ENCODE results near the gene CTDSPL. TPM values are rescaled to one million over a fixed set of nuclear protein-coding genes. Genes with fewer than 3 reads are reported as not detected.

CTDSPL gene
- total RNA-seq, 2 experiments from 2014 or later: 1.3 to 2.1 TPM

GRCh38 chr3:38015485-38015884, 153.8 kb downstream of the CTDSPL start:
- Mint-ChIP-seq H3K27me3 (no peaks in the 10 kb centered on the region), H3K36me3 (peaks cover 23% of the 10 kb centered on the region), H3K27ac (no peak overlapping the region), H3K4me3 (no peak overlapping the region), H3K4me1 (no peaks in the 10 kb centered on the region), H3K9me3 (no peaks in the 10 kb centered on the region)
- POLR2A ChIA-PET: no interaction called here
- no peak for ATAC-seq (ENCODE audit: low read depth)
- no peak for DNase-seq

- POLR2A ChIA-PET: no interaction called here
- Mint-ChIP-seq H3K36me3 (peaks cover 23% of the 10 kb centered on the region), H3K27ac (no peak overlapping the region), H3K27me3 (no peaks in the 10 kb centered on the region), H3K4me3 (no peak overlapping the region), H3K9me3 (no peaks in the 10 kb centered on the region), H3K4me1 (no peaks in the 10 kb centered on the region)
- ATAC-seq (ENCODE audit: low read depth) (no peak), DNase-seq (no peak)
Observed at GRCh38 chr3:38015984-38016383, 154.3 kb downstream of the CTDSPL start.

GRCh38 chr3:38016410-38016809, 154.7 kb downstream of the CTDSPL start:
- Mint-ChIP-seq H3K4me1 (no peaks in the 10 kb centered on the region), H3K9me3 (no peaks in the 10 kb centered on the region), H3K27me3 (no peaks in the 10 kb centered on the region), H3K4me3 (no peak overlapping the region), H3K36me3 (peaks cover 23% of the 10 kb centered on the region), H3K27ac (no peak overlapping the region)
- DNase-seq (no peak), ATAC-seq (ENCODE audit: low read depth) (no peak)
- POLR2A ChIA-PET: no interaction called here

GRCh38 chr3:38016847-38017444, 155.3 kb downstream of the CTDSPL start:
- POLR2A ChIA-PET: no interaction called here
- H3K36me3 Mint-ChIP-seq: peaks cover 23% of the 10 kb centered on the region
- H3K4me3 Mint-ChIP-seq: no peak overlapping the region
- peaks cover 1% of the 10 kb centered on the region for H3K4me1 Mint-ChIP-seq
- DNase-seq (no peak), ATAC-seq (ENCODE audit: low read depth) (no peak)
- no peaks in the 10 kb centered on the region for H3K27me3 Mint-ChIP-seq
- H3K27ac Mint-ChIP-seq: no peak overlapping the region
- H3K9me3 Mint-ChIP-seq: no peaks in the 10 kb centered on the region

DNA sequence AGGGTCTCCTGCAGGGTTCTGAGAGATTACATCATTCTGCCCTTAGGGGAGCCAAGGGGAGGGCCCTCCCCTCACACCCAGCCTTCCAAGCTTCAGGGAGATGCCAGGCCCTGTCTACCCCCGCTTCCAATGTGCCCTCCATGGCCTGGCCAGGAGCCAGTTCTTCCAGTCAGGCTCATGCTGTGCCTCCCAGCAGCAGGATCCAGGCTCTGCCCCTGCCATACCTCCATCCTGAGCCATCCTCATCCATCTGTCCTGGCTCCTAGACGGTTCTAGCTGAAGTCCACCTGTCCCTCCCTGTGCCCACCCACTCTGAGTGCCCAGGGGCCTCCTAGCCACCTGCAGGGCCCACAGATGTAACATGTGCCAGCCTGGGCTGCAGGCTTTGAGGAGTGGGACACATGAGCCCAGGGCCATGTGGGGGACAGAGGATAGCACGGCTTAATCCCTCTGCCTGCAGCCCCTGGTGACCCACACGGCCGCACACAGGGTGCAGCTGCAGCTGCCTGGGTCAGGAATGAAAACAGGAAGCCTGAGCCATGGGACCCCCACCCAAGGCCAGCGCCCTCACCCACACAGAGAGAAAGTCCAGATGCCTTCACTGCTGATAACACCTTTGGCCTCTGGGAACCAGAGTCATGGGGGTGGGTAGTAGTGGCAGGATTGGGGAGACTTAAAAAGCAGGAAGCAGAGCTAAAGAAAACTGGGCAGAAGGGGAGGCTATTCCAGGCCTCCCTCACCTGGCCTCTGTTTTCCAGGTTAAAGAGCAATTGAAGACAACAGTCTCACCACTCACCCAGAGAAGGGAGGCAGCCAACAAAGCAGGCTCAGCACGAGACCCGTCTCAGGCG, 156.0 kb downstream of the CTDSPL start:
- ATAC-seq (ENCODE audit: low read depth): no peak
- no peak overlapping the region for H3K4me3 Mint-ChIP-seq
- POLR2A ChIA-PET: no interaction called here

DNA sequence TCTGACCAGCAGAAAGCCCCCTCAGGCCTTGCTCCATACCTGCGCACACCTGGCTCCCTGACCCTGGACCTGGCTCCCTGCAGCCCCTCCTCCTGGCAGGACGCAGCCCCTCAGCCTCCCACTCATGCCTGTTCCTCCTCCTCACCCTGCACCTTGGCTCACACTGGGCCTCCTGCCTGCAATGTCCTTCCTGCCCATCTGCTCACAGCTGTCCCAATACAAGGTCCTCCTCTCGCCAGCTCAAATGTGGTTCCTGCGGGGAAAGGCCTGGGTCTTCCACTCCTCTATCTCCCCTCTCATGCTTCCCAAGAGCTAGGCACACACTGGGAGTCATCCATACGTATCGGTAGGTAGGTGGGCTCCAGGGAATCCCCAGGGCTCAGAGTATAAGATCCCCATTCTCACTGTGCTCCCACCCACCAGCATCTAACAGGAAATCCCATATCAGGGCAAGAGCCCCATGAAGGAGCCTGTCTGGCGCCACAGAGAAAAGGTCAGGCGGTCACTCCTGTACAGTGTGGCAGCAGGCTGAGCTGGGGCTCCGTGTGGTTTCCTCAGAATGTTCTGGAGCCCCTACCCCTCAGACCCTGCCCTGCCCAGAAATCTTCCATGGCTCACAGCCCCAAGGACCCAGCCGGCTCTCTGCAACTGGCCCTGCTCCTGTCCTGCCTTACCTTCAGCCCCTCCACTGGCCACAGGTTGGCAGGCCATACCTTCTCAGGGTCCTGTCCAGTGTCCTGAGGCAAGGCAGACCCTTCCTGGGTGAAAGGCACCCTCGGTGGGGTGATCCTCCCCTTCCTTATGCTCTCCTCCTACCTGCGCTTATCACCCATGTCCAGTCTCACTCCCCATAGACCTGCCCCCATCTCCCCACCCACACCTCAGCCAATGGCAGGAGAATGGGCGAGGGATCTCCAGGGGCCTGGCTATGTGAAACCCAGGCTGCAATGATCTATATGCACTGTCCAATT, 156.9 kb downstream of the CTDSPL start:
- POLR2A ChIA-PET: no interaction called here
- H3K4me3 Mint-ChIP-seq: no peak overlapping the region
- ATAC-seq (ENCODE audit: low read depth) (no peak), DNase-seq (peak; percentile 20)
- H3K27ac Mint-ChIP-seq: no peak overlapping the region
- H3K9me3 Mint-ChIP-seq: no peaks in the 10 kb centered on the region
- peaks cover 23% of the 10 kb centered on the region for H3K36me3 Mint-ChIP-seq
- H3K4me1 Mint-ChIP-seq: peaks cover 6% of the 10 kb centered on the region
- no peaks in the 10 kb centered on the region for H3K27me3 Mint-ChIP-seq

More for the DNA sequence above, 156.0 kb downstream of the CTDSPL start:
- H3K4me1 Mint-ChIP-seq: peaks cover 1% of the 10 kb centered on the region
- H3K27me3 Mint-ChIP-seq: no peaks in the 10 kb centered on the region
- no peak overlapping the region for H3K27ac Mint-ChIP-seq
- no peaks in the 10 kb centered on the region for H3K9me3 Mint-ChIP-seq
- peak; percentile 20 for DNase-seq
- peaks cover 23% of the 10 kb centered on the region for H3K36me3 Mint-ChIP-seq

GRCh38 chr3:38019658-38020341, 158.1 kb downstream of the CTDSPL start:
- H3K9me3 Mint-ChIP-seq: no peaks in the 10 kb centered on the region
- H3K4me3 Mint-ChIP-seq: no peak overlapping the region
- no peak overlapping the region for H3K27ac Mint-ChIP-seq
- DNase-seq (peak; percentile 26), ATAC-seq (ENCODE audit: low read depth) (no peak)
- H3K27me3 Mint-ChIP-seq: no peaks in the 10 kb centered on the region
- POLR2A ChIA-PET: no interaction called here
- H3K4me1 Mint-ChIP-seq: peaks cover 9% of the 10 kb centered on the region
- H3K36me3 Mint-ChIP-seq: peaks cover 23% of the 10 kb centered on the region

DNA sequence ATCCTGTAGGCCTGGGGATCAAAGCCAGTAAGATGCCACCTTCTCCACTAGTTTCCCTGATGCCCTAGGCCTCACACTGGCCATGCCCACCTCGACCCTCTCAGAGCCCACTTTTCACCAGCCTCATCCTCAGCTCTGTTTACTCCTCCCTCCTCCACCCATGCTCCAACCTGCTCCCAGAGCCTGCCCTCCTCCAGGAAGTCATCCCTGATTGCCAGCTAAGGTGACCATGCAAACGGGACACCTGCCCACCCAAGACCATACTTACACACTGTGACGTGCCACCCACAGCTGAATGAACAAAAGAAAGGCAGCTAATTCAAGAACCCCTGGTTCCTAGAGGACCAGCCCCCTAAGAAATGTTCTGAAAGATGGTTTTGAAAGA, 158.7 kb downstream of the CTDSPL start:
- Mint-ChIP-seq H3K4me1 (peaks cover 12% of the 10 kb centered on the region), H3K36me3 (peaks cover 18% of the 10 kb centered on the region), H3K27me3 (no peaks in the 10 kb centered on the region), H3K4me3 (no peak overlapping the region), H3K9me3 (no peaks in the 10 kb centered on the region), H3K27ac (no peak overlapping the region)
- DNase-seq: peak; percentile 13
- POLR2A ChIA-PET: no interaction called here
- ATAC-seq (ENCODE audit: low read depth): no peak

DNA sequence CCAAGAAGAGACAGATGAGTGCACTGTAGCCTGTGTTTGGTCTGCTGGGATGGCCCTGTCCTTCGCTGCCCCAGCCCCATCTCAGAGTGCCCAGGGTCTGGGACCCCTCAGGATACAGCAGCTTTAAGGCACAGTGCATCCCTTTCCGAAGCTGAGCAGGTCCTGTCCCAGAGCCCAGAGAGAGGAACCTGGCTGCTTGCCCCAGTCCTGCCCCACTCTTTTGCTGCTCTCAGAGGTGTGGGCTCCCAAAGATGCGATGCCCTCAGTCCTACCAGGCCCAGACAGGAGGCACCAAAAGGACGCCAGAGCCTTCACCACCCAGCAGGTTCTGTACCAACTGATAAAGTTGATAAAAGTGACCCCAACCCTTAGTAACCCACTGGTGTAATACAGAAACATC, 159.5 kb downstream of the CTDSPL start:
- H3K27me3 Mint-ChIP-seq: no peaks in the 10 kb centered on the region
- no peak overlapping the region for H3K27ac Mint-ChIP-seq
- ATAC-seq (ENCODE audit: low read depth) (no peak), DNase-seq (peak; percentile 25)
- H3K9me3 Mint-ChIP-seq: no peaks in the 10 kb centered on the region
- POLR2A ChIA-PET: no interaction called here
- H3K4me1 Mint-ChIP-seq: peaks cover 16% of the 10 kb centered on the region
- H3K36me3 Mint-ChIP-seq: peaks cover 10% of the 10 kb centered on the region
- H3K4me3 Mint-ChIP-seq: no peak overlapping the region

- Mint-ChIP-seq H3K4me1 (peaks cover 16% of the 10 kb centered on the region), H3K27ac (no peak overlapping the region), H3K36me3 (peaks cover 3% of the 10 kb centered on the region), H3K4me3 (no peak overlapping the region), H3K27me3 (peaks cover 5% of the 10 kb centered on the region), H3K9me3 (no peaks in the 10 kb centered on the region)
- DNase-seq (no peak), ATAC-seq (ENCODE audit: low read depth) (no peak)
- POLR2A ChIA-PET: interaction anchor here (0.5 to 1.4 kb wide), 3 partner anchors 13 to 176 kb away, joined by 3 to 4 read pairs (median 4); partner anchors contain the start of gene OXSR1
Observed at GRCh38 chr3:38022301-38022700, 160.6 kb downstream of the CTDSPL start.

- peak overlapping the region; percentile 91 for H3K4me3 Mint-ChIP-seq
- H3K27me3 Mint-ChIP-seq: peaks cover 13% of the 10 kb centered on the region
- peaks cover 16% of the 10 kb centered on the region for H3K4me1 Mint-ChIP-seq
- H3K9me3 Mint-ChIP-seq: no peaks in the 10 kb centered on the region
- ATAC-seq (ENCODE audit: low read depth): no peak
- POLR2A ChIA-PET: interaction anchor here (0.5 to 1.4 kb wide), 4 partner anchors 14 to 176 kb away, joined by 3 to 4 read pairs (median 4); partner anchors contain the start of gene OXSR1
- H3K27ac Mint-ChIP-seq: peak overlapping the region; percentile 94
- no peak for DNase-seq
- H3K36me3 Mint-ChIP-seq: peaks cover 3% of the 10 kb centered on the region
Observed at GRCh38 chr3:38022896-38023709, 161.4 kb downstream of the CTDSPL start.

DNA sequence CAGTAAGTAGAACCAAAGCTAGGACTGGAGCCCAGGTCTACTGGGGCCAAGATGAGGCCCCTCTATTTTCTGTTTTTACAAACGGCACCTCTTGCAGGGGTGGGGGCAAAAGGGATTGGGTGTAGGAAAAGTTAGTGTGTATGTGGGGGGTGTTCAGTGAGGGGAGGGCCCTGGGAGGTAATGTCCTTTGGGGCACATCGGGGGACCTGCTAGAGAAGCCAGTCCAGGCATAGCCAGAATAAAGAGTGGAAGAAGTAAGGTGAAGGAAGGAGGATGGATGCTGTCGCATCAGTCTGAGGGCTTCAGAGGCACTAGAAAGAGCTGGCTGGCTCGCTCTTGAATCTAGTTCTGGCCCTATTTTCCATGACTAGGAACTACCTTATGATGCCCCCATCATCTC, 165.2 kb downstream of the CTDSPL start:
- Mint-ChIP-seq H3K27ac (no peak overlapping the region), H3K4me3 (no peak overlapping the region), H3K36me3 (no peaks in the 10 kb centered on the region), H3K27me3 (peaks cover 33% of the 10 kb centered on the region), H3K4me1 (peaks cover 20% of the 10 kb centered on the region), H3K9me3 (no peaks in the 10 kb centered on the region)
- ATAC-seq (ENCODE audit: low read depth): no peak
- POLR2A ChIA-PET: no interaction called here
- no peak for DNase-seq
